GM23248 (cell line): ENCODE data around the gene ALPL.

Experiments
- EZH2 ChIP-seq: fragments of 200-600 bp; sonication (generic); IDR thresholded peaks from 2 replicates; pipeline ENCODE4 v1.6.1; 2018; ENCODE audit warnings: antibody characterized with exemption, mild to moderate bottlenecking; ENCODE audit not compliant: insufficient read depth, poor library complexity, severe bottlenecking
- EZH2phosphoT487 ChIP-seq: fragments of 200-600 bp; sonication (generic); IDR thresholded peaks from 2 replicates; pipeline ENCODE4 v1.6.1; 2018; ENCODE audit warnings: antibody characterized with exemption, moderate library complexity, mild to moderate bottlenecking, low read depth; ENCODE audit not compliant: insufficient read depth

GRCh38 chr1:21570885-21571284 is 61.7 kb downstream of the ALPL start:
- no peak for TF ChIP-seq EZH2phosphoT487
- TF ChIP-seq EZH2, result no peak
